Panc1 (cell line): ENCODE data around the gene ABCC12. TPM values are rescaled to one million over a fixed set of nuclear protein-coding genes. Genes with fewer than 3 reads are reported as not detected.

ENCODE experiments used
- ATAC-seq: fragments of 200-7000 bp; cut with Tn5 transposase; 2 replicates; pipeline ENCODE4 v1.9.1; 2020; ENCODE audit warnings: mild to moderate bottlenecking, moderate library complexity
- BruUV-seq: library from RNA; stranded (reverse); fragments of 400-500 nt; replicated peaks from 2 replicates; lab custom pipeline; 2021; lab: Mats Ljungman, UMichigan
- CTCF ChIA-PET: fragments of 300-600 bp; sonication (Branson Sonifier 250); formaldehyde crosslinking; loops from one replicate; lab custom pipeline; 2022; ENCODE audit warnings: antibody characterized with exemption; lab: Charles Lee
- POLR2A ChIA-PET: fragments of 300-600 bp; sonication (Branson Sonifier 250); formaldehyde crosslinking; loops from one replicate; lab custom pipeline; 2022; ENCODE audit warnings: antibody characterized with exemption; lab: Charles Lee
- DNase-seq: peaks from one replicate; pipeline ENCODE4 v3.0.0-alpha.2; 2010; ENCODE audit warnings: low read depth, low spot score
- H3K27ac ChIP-seq: 2 replicates; pipeline ENCODE4 v1.5.1; 2011; ENCODE audit warnings: mild to moderate bottlenecking, low read length, inconsistent platforms
- H3K27me3 ChIP-seq: fragments of 200-500 bp; sonication (Bioruptor generic); 2 replicates; pipeline ENCODE4 v1.6.0; 2014; ENCODE audit warnings: low read length, inconsistent platforms; ENCODE audit not compliant: control insufficient read depth, insufficient read depth
- H3K36me3 ChIP-seq: fragments of 200-500 bp; sonication (Bioruptor generic); 2 replicates; pipeline ENCODE4 v1.5.1; 2014; ENCODE audit warnings: inconsistent platforms, mild to moderate bottlenecking, low read length, moderate library complexity; ENCODE audit not compliant: control insufficient read depth, insufficient read depth
- H3K4me1 ChIP-seq: 2 replicates; pipeline ENCODE4 v1.5.1; 2011; ENCODE audit warnings: inconsistent platforms, mild to moderate bottlenecking, low read length, moderate library complexity; ENCODE audit not compliant: control insufficient read depth, insufficient read depth
- H3K4me3 ChIP-seq, 2 experiments: 2 replicates each; pipeline ENCODE4 v1.5.1; 2011 to 2012; ENCODE audit warnings: low read depth in 2 of 2, low read length in 2 of 2, mild to moderate bottlenecking in 2 of 2, inconsistent platforms in 1 of 2, moderate library complexity in 1 of 2
- H3K9me3 ChIP-seq: fragments of 200-500 bp; sonication (Bioruptor generic); 2 replicates; pipeline ENCODE4 v1.5.1; 2014; ENCODE audit warnings: low read depth, mild to moderate bottlenecking, inconsistent platforms, low read length, moderate library complexity; ENCODE audit not compliant: control insufficient read depth, insufficient read depth
- CTCF ChIP-seq: fragments of 450-650 bp; IDR thresholded peaks from 2 replicates; pipeline ENCODE4 v1.5.1; 2017; ENCODE audit warnings: mild to moderate bottlenecking
- POLR2AphosphoS5 ChIP-seq: IDR thresholded peaks from 2 replicates; pipeline ENCODE4 v1.6.1; 2012; ENCODE audit warnings: mild to moderate bottlenecking, low read depth, low read length, moderate library complexity
- REST ChIP-seq, 2 experiments: IDR thresholded peaks; 2 replicates each; pipeline ENCODE4 v1.6.1; 2011 to 2012; ENCODE audit warnings: low read depth in 2 of 2, control low read depth in 1 of 2, low read length in 1 of 2, mild to moderate bottlenecking in 1 of 2, moderate library complexity in 1 of 2; ENCODE audit not compliant: insufficient read depth in 1 of 2
- SIN3A ChIP-seq: IDR thresholded peaks from 2 replicates; pipeline ENCODE4 v1.6.1; 2012; ENCODE audit warnings: low read depth, mild to moderate bottlenecking, low read length, moderate library complexity, borderline replicate concordance; ENCODE audit not compliant: insufficient read depth
- TCF7L2 ChIP-seq: IDR thresholded peaks from 2 replicates; pipeline ENCODE4 v1.6.1; 2011; ENCODE audit warnings: mild to moderate bottlenecking, low read depth, low read length, inconsistent platforms
- in situ Hi-C: cut with HindIII; loops from 2 replicates; pipeline ENCODE4 v1.10.0; 2016; ENCODE audit warnings: low sequenced_read_pairs, low pct_unique_long_range_greater_than_20kb
- intact Hi-C: fragments of 100-400 bp; cut with micrococcal nuclease; formaldehyde crosslinking; loops from one replicate; pipeline ENCODE4 v1.10.0; 2022; ENCODE audit not compliant: unreplicated experiment
- total RNA-seq: library from RNA; stranded (reverse); gene quantifications from one replicate; pipeline ENCODE4 v1.2.1, GENCODE V29; 2021; ENCODE audit not compliant: unreplicated experiment

Gene ABCC12
- total RNA-seq, 1 experiment from 2014 or later: not detected

GRCh38 chr16:48194828-48195556, 39.2 kb upstream of the ABCC12 start:
- BruUV-seq: no TSS peak
- ChIA-PET POLR2A (no interaction called here), CTCF (interaction anchor here (0.6 kb wide), 1 partner anchor 268 kb away, joined by 3 read pairs; no protein-coding TSS in a partner anchor)
- peak; percentile 45; the same call in 1 of the 2 replicates for ATAC-seq
- TF ChIP-seq SIN3A (no peak), CTCF (no peak), TCF7L2 (no peak)
- Histone ChIP-seq H3K9me3 (no peaks in the 10 kb centered on the region), H3K4me1 (no peaks in the 10 kb centered on the region), H3K4me3 (no peak overlapping the region), H3K27ac (no peak overlapping the region), H3K36me3 (no peaks in the 10 kb centered on the region), H3K27me3 (no peaks in the 10 kb centered on the region)
- in situ Hi-C loops (no loop called here), intact Hi-C loops (no loop called here)
- no peak for DNase-seq

GRCh38 chr16:48193846-48194245, 38.1 kb upstream of the ABCC12 start:
- ChIA-PET CTCF (no interaction called here), POLR2A (no interaction called here)
- DNase-seq (no peak), ATAC-seq (no peak)
- no peaks in the 10 kb centered on the region for H3K36me3 ChIP-seq
- no peak for TF ChIP-seq POLR2AphosphoS5
- no peak for TF ChIP-seq CTCF
- TF ChIP-seq TCF7L2: no peak
- TF ChIP-seq SIN3A: no peak
- no peak for TF ChIP-seq REST (IDR thresholded peaks at IDR 0.05; ENCODE audit: insufficient read depth in 1 of 2, low read depth in 2 of 2, low read length in 1 of 2)
- in situ Hi-C loops (no loop called here), intact Hi-C loops (no loop called here)
- no peak overlapping the region for H3K4me3 ChIP-seq
- no peak overlapping the region for H3K27ac ChIP-seq
- BruUV-seq: no TSS peak
- H3K27me3 ChIP-seq: no peaks in the 10 kb centered on the region
- H3K4me1 ChIP-seq: no peaks in the 10 kb centered on the region
- no peaks in the 10 kb centered on the region for H3K9me3 ChIP-seq
